HG03103 (cell line): ENCODE data around the gene UBE2K.
"Not testable (repeated sequence)": the region's sequence is repeated elsewhere in the genome, so short reads cannot be mapped to it uniquely, and the experiment has no call there.

Experiments
- ATAC-seq: cut with Tn5 transposase; IDR thresholded peaks from one replicate; pipeline ENCODE4 v1.9.1; 2021; ENCODE audit warnings: low read depth; ENCODE audit not compliant: unreplicated experiment

UBE2K gene

DNA sequence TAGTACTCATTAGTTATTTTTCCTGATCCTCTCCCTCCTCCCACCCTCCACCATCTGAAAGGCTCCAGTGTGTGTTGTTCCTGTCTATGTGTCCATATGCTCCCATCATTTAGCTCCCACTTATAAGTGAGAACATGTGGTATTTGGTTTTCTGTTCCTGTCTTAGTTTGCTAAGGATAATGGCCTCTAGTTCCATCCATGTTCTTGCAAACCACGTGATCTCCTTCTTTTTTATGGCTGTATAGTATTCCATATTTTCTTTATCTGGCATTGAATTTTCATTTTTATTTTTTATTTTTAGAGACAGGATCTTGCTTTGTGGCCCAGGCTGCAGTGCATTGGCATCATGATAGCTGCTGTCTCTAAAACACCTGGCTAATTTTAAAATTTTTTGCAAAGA, 11.9 kb upstream of the UBE2K start:
- no peak for ATAC-seq

GRCh38 chr4:39687014-39687413, 10.9 kb upstream of the UBE2K start:
- no peak for ATAC-seq

DNA sequence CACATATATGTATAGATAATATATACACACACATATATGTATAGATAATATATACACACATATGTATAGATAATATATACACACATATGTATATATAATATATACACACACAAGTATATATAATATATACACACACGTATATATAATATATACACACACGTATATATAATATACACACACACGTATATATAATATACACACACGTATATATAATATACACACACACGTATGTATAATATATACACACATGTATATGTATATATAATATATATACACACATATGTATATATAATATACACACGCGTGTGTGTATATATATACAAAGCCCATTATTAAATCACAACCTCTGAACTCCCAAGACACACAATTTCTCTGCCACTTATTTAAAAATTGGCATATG, 8.0 kb upstream of the UBE2K start:
- ATAC-seq, result no peak

DNA sequence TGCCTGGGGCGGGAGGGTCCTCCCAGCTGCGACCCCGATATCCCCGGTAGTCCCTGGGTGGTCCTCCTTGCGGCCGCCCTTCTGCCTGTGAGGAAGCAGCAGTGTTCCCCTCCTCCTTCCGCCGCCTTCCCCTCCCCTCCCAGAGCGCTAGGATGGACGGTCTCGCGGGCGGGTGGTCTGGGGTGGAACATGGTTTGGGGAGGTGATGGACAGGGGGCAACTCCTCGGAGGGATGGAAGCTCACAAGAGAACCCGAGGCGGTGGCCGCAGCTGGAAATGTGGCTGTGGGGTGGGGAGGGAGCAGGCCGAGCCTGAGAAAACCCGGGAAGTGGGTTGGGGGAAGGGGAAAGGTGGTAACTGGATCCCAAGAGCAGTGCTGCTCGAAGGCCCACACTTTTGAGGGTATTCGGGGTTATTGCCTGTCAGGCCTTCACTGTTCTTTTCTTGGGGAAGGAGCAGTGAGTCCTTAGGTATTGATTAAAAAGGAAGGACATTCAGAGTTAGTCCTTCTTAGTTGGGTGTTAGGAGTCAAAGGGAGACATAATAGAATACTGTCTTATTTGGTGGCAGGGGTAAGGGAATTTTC, 581 bp downstream of the UBE2K start:
- ATAC-seq, result peak; percentile 18

DNA sequence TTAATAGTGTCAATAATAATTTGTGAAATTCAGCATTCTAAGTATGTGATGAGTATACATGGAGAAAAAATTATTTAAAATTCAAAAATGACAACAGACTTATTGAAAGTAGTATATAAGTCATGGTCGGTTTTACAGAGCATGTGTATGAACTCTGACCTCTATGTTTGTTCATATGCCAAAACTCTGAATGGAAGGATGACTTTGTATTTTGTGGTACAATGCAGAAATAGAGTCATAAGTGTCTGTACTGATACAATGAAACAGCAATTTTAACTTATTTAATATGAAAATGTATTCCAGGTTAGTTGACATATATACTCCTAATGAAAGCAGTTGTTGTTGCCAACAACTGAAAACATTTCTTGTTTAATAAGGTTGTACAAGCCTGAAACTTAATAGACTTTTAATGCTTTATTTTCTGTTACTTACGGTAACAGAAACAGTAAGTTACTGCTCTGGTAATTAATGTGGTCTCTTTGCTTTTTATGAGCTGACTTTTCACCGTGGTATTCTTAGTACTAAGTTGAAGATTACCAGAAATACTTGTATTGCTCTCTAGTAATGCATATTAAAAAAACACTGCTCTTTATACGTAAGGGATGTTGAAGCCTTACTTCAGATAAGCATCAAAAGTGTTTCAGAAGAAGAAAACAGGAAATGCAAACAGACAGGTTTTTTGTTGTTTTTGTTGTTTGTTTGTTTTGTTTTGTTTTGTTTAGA, 1.9 kb downstream of the UBE2K start:
- ATAC-seq, result no peak

- no peak for ATAC-seq
Observed at GRCh38 chr4:39700554-39700953, 2.6 kb downstream of the UBE2K start.

DNA sequence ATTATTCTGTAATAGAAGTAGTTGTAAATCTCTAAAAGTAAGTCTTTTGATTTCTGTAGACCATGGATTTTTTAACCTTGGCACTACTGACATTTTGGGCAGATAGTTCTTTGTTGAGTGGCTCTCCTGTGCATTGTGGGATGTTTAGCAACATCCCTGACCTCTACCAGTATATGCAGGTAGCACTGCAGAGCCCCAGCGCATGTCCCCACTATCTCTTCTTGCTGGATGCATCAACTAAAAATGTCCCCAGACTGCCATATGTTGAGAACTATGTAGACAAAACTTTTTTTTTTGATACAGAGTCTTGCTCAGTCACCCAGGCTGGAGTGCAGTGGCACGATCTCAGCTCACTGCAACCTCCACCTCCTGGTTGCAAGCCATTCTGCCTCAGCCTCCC, 4.8 kb downstream of the UBE2K start:
- no peak for ATAC-seq

GRCh38 chr4:39704789-39705188, 6.9 kb downstream of the UBE2K start:
- not testable (repeated sequence) for ATAC-seq

GRCh38 chr4:39706334-39706733, 8.4 kb downstream of the UBE2K start:
- no peak for ATAC-seq

DNA sequence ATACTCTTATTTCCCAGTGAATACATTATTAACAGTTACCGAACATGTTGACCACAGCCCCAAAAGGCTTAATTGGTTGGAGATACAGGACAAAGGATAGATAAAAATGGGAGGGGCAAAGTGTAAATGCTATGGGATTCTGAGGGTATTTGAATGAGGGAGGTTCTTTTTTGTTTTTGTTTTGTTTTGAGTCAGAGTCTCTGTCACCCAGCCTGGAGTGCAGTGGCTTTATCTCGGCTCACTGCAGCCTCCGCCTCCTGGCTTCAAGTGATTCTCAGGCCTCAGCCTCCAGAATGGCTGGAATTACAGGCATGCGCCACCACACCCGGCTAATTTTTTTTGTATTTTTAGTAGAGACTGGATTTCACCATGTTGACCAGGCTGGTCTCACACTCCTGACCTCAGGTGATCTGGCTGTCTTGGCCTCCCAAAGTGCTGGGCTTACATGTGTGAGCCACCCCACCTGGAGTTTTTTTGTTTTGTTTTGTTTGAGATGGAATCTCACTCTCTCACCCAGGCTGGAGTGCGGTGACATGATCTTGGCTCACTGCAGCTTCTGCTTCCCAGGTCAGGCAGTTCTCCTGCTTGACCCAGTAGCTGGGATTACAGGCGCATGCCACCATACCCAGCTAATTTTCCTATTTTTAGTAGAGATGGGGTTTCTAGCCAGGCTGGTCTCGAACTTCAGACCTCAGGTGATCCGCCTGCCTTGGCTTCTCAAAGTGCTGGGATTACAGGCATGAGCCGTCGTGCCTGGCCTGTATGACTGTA, 9.0 kb downstream of the UBE2K start:
- no peak for ATAC-seq

DNA sequence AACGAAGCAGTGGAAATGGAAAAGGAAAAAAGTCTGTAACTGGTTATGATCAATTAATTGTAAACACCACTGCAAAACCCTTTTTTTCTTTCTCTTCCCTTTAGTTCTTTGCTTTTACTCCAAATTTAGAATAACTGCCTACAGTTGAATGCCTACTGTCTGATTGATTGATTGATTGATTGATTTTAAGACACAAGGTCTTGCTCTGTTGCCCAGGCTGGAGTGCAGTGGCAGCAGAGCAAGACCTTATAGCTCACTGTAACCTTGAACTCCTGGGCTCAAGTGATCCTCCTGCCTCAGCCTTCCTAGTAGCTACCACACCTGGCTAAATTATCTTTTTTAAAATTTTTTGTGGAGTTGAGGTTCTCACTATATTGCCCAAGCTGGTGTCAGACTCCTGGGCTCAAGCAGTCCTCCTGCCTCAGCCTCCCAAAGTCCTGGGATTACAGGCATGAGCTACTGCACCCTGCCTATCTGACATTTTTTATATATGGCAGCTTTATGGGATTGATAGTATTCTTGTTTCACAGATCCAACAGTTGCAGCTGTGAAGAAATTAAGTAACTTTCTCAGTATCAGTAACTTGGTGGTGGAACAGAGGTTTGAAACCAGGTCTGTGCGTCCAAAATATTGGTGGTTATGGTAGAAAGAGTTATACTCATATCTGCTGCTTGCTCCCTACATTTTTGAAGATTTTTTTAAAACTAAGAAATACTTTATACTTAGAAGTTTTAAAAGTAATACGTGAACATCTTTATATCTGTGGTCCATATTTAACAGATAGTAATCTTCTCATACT, 12.4 kb downstream of the UBE2K start:
- ATAC-seq, result no peak

DNA sequence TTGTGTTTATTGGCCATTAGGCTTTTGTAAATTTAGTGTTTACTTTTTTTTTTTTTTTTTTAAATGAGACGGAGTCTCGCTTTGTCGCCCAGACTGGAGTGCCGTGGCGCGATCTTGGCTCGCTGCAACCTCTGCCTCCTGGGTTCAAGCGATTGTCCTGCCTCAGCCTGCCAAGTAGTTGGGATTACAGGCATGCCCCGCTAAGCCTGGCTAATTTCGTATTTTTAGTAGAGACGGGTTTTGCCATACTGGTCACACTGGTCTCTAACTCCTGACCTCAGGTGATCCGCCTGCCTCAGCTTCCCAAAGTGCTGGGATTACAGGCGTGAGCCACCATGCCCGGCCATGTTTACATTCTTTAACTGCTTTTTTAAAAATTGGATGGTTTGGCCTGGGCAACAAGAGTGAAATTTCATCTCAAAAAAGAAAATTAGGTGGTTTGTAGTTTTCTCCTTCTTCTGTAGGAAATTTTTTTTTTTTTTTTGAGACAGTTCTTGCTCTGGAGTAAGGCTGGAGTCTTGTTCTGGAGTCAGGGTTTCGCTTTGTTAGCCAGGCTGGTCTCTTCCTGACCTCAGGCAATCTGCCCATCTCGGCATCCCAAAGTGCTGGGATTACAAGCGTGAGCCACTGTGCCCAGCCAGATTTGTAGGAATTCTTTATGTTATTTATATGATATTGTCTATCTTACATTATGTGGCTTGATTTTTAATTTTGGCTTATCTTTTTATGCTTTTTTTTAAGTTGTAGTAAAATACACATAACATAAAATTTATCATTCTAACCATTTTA, 15.1 kb downstream of the UBE2K start:
- ATAC-seq, result no peak

DNA sequence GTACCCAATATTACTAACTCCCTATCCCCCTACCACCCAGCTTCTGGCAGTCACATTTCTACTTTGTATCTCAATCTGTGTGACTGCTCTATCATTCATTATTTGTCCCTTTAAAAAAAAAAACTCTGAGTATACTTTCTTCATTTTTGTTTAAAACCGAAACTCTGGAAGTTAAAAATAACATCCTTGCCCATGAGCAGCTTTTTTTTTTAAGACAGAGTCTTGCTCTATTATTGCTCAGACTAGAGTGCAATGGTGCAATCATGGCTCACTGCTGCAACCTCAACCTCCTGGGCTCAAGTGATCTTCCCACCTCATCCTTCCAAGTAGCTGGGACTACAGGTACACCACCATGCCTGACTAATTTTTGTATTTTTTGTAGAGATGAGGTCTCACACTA, 15.8 kb downstream of the UBE2K start:
- ATAC-seq, result no peak

GRCh38 chr4:39714166-39714565, 16.2 kb downstream of the UBE2K start:
- no peak for ATAC-seq

- no peak for ATAC-seq
Observed at GRCh38 chr4:39715788-39716187, 17.9 kb downstream of the UBE2K start.

GRCh38 chr4:39716356-39716755, 18.4 kb downstream of the UBE2K start:
- ATAC-seq, result no peak

DNA sequence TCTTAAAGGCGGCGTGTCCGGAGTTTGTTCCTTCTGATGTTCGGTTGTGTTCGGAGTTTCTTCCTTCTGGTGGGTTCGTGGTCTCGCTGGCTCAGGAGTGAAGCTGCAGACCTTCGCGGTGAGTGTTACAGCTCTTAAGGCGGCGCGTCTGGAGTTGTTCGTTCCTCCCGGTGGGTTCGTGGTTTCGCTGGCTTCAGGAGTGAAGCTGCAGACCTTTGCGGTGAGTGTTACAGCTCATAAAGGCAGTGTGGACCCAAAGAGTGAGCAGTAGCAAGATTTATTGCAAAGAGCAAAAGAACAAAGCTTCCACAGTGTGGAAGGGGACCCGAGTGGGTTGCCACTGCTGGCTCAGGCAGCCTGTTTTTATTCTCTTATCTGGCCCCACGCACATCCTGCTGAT, 19.8 kb downstream of the UBE2K start:
- ATAC-seq, result not testable (repeated sequence)

DNA sequence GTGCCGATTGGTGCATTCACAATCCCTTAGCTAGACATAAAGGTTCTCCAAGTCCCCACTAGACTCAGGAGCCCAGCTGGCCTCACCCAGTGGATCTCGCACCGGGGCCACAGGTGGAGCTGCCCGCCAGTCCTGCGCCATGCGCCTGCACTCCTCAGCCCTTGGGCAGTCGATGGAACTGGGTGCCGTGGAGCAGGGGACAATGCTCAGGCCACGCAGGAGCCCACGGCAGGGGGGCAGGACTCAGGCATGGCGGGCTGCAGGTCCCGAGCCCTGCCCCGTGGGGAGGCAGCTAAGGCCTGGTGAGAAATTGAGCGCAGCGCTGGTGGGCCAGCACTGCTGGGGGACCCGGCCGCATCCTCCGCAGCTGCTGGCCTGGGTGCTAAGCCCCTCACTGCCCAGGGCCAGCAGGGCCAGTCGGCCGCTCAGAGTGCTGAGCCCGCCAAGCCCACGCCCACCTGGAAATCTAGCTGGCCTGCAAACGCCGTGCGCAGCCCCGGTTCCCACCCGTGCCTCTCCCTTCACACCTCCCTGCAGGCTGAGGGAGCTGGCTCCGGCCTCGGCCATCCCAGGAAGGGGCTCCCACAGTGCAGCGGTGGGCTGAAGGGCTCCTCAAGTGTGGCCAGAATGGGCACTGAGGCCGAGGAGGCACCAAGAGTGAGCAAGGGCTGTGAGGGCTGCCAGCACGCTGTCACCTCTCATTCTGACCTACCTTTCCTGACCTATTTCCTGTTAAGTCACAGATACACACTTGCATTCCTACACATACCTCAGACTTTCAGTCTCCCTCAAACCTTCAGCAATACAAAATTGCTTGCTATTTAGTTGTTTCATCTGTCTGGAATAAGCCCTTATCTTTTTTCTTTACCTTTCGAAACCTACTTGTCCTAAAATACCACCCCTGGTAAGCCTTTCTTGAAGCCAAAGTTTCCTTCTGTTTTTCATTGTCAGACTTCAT, 20.7 kb downstream of the UBE2K start:
- no peak for ATAC-seq
